NCI-H1105 (cell line): ENCODE data around the gene HOXA6.

Experiments
- DNase-seq: peaks from one replicate; lab custom pipeline; 2025; lab: John Stamatoyannopoulos, UW

The HOXA6 gene

DNA sequence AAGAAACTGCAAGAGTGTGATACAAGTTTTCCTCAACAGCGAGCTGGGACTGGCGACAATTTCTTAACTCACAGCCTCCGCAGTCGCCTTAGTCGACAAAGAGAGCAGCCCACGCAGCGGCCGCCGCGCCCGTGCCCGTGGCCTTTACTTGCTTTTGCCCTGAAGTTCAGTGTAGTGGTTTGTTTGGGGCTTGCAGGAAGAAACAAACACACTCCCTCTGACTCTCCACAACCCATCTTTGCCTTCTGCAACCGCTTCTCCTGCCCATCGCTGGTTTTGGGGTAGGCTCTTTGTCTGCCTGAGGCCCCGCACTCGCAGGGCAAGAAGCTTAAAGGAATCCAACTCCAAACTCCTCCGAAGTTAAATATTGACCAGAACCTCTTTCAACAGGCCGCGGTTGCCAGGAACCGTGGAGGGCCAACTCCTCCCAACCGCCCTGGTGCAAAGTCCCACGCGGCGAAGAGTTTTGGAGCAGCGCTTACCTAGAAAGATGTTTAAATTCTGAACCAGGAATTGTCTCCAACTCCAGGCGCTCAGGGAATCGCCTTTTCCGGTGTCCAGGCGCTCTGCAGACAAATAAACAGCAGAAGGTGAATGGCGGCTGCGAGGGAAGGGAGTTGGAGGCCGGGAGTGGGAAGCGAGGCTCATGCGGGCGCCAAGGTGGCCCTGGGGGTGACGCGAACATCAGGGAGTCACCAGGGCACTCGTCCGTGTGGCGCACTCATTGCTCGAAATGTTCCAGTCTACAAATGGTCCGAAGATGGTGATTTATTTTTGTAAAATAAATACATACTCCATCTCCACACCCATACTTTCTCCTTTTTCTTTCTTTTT, 25.3 kb downstream of the HOXA6 start:
- no peak for DNase-seq

DNA sequence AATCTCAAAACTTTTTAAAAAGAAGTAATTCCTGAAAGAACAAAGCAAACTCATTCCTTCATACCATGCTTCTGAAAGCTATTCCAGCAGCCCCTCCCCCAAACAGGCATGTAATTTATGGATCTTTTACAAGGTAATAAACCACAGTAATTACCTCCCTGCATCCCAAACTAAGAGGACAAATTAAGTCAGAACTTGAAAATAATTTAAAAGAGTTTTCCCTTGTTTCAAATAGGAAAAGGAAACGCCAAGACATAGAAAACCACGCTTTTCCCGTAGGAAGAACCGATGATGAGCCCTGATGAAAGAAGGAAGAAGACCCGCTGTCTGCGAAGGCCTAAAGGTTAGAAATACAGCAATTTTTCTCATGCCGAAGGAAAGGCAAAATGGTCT, 25.9 kb downstream of the HOXA6 start:
- no peak for DNase-seq

DNA sequence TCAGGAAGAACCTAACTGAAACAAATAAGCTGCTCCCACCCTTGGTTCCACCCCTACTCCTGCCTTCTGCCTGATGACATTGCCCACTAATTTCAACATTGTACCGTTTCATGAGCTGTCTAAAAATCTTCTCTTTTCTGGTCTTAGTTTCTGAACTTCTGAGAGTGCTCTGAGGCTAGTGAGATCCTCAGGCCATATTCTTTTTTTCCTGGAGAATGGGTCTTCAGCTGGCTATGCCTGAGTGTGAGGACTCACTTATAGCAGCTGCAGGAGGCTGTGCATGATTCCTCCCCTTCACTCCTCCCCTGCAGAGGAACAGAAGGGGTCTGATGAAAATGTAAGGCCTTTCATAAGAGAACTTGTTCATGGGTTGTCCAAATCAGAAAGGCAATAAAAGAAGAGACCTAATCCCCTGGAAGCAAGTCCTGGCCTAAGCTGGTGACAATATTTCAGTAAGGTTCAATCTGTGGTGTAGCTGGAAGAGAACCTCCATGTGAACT, 28.1 kb downstream of the HOXA6 start:
- no peak for DNase-seq

DNA sequence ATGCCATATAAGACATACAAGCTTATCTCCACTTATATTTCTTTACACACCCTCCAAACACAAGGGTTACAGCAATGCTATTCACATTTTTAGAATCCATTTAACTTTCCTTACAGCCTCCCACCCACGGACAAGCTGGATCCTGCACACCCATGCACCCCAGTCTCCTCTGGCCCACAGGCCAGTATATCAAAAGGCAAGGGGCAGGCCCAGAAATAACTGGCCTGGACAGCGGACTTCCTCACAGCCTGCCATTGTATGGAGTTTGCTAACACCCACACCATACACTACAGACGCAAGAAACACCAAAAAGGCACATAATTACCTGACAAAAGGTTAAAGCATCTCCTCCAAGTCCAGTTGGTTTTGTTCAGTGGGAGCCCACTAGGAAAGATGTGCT, 29.0 kb downstream of the HOXA6 start:
- DNase-seq: no peak

DNA sequence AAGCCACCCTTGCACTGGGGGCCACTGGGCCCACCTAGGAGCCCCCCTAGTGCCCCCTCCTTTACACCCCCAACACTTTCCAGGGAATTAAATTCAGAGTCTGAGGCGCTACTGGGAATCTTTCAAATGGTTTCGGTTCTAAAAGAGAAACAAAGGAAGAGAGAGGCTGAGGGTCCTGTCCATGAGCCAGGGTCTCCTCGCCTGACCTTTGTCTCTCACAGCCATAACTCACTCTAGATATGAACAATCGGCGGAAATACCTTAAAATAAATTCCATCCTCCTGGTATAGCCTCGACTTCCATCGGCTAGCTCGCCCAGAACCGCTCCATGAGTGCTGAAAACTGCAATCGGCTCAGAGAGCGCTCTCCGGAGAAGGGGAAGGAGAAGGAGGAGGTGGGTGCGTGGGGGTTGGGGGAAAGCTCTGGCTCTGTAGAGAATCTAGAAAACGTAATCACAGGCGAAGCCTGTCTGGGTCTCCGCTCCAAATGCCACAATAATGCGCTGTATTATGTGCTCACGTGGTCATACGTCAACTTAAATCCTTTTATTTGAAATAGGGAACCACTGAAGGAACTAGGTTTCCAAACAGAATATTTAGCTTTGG, 29.6 kb downstream of the HOXA6 start:
- no peak for DNase-seq

DNA sequence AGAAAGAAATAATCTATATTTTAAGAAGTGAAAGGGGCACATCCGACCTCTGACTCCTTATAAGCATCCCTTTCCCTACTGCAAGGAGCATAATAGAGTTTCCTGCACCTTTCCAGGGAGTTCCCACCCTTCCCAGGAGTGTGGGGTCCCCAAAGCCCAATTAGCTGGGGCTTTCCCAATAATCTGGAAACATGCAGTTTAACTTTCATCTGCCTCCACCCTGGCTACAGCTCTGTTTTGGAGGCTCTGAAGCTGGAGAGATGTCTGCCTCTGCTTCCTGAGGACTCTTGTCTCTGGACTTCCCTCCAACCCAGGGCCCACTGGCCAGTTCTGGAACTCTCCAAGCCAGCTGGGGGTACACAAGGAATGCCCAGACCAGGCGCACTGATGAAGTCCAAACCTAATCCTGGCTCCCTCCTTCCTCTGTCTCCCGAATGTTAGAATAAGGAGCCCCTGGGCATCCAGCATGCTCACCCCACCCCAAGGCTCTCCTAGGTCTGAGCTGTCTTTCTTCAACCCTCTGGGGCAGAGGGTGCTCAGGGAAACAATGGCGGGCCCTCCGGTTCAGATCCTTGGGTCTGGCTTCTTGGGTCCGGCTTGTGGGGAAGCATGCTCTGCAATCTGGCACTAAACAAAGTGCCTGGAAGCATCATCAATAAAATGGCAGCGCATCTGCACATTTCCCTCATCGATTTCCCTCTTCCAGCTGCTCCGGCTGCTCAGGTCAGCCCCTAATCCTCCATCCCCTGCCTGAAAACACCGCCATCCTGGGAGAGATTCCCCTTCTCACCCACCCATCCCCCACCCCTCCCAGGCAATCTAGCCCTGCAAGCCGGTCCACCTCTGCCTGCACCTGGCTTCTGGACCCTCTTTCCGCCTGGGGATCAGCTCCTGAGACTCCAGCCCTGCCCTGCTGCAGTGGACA, 30.4 kb downstream of the HOXA6 start:
- DNase-seq: no peak

DNA sequence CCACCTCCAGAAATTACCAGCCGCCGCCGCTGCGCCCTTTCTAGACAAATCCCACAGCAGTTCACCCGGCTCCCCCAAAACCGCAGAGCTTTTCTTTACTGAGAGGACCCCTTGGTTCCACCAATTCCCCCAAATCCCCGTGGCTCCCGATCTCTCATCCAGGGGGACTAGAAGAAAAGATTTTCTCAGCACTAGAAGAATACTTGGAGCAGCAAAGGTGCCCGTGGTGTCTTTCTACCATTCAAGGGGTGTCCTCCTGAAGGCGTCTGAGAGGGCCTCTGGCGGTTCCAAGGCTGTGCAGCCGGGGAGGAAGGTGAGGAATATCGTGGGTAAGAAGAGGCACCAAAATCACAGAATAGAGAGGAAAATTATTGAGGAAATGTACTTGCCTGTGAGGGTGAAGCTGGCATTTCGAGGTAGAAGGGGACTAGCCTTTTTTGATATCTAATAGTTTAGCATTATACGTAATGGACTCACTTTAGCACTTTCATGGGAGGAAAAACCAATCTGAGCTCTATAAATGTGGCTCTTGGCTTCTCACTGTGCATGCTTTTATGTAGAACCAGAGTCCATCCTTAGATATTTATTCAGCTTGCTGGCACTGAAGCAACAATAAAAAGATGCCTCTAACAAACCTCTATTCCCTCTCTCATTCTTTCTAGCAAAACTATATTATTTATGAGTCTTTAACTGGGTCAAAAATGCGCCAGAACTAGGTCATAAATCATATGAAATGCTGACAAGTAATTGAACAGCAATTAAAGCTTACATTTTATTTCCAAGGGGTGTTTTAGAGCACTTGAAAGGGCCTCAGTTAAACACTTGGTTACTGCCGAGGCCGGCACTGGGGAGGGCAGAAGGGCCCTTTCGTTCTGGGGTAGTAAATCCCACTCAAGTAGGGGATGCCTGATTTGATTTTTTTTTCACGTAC, 31.3 kb downstream of the HOXA6 start:
- DNase-seq: no peak

DNA sequence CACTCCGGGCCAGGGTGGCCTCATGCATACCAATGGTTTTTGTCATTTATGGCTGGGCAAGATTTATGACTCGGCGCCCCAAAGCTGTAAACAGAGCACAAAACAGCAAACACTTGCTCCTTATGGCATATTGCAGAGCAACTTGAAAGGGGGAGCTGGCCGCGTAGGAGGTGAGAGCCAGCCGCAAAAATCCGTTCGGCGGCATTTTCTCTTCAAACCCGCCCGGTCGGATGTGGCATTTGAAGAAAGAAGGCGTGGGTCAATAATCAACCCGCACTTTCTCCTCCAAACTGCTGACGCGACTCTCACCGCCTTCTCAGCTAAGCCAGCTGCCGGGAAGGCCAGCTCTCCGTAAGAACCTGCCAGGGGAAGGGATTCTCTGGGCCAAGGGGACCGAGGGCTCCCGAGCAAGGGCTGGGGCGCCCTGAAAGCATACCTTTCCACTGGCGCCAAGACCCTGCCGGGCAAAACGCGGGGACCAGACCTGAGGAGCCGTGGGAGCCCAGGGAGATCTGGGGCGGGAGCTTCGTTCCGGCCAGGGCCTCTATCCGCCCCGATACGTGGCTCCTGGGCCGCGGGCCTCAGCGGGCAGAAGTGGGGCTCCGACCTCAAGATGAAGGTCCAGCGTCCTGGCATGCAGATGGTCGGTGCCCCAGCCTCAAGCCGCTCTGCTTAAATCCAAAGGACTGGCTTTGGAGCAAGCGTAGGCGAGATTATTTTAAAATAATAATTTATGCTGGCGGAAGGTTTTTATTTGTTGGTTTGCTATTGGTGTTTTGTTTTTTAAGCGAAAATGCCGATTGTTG, 32.1 kb downstream of the HOXA6 start:
- no peak for DNase-seq

DNA sequence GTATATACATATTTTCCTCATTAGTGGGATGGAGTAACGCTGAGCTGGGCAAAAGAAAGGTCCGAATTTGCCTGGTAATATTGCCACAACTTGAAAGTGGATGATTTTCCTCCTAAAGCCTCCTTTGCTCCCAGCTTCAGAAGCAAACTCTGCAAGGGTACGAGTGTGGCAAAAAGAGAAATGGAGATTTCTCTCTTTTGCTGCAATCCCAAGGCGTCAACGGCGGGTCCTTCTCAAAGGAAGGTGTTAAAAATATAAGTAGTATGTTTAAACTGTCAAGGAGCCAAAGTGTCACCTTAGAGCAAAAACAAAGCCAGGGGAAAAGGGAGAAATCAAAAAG, 32.7 kb downstream of the HOXA6 start:
- DNase-seq: no peak

DNA sequence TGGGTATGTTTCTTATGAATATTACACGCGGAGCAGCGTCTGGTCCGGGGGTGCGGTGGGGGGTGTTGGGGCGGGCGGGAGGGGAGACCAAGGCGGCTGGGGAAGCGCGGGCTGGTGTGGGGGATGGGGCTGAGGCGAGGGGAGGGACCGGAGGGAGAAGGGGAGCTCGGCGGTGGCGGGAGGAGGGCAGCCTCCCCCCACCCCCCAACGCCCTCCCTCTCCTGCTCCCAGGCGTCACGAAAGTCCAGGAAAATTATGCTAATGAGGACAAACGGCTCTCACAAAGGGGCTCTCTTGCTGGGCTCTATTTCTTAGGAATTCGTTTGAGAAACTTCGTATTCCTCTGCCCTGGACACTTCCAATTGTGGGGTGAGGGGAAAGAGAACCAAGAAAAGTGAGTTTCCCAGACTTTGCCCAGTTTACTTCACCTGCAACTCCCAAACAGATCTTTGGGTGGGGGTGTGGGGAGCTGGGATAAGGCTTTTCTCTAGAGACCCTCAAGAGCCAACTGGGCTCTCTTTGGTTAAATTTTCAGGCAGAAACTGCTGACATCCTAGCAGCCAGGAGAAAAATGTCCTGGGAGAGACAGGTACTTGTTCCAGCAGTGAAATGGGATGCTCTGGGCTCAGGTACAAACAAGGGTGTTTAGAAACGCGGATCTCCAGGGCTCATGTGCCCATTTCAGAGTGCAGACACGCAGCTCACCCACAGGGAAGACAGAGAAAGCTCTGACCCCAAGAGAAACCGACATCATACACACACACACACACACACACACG, 33.4 kb downstream of the HOXA6 start:
- DNase-seq: peak; percentile 15

DNA sequence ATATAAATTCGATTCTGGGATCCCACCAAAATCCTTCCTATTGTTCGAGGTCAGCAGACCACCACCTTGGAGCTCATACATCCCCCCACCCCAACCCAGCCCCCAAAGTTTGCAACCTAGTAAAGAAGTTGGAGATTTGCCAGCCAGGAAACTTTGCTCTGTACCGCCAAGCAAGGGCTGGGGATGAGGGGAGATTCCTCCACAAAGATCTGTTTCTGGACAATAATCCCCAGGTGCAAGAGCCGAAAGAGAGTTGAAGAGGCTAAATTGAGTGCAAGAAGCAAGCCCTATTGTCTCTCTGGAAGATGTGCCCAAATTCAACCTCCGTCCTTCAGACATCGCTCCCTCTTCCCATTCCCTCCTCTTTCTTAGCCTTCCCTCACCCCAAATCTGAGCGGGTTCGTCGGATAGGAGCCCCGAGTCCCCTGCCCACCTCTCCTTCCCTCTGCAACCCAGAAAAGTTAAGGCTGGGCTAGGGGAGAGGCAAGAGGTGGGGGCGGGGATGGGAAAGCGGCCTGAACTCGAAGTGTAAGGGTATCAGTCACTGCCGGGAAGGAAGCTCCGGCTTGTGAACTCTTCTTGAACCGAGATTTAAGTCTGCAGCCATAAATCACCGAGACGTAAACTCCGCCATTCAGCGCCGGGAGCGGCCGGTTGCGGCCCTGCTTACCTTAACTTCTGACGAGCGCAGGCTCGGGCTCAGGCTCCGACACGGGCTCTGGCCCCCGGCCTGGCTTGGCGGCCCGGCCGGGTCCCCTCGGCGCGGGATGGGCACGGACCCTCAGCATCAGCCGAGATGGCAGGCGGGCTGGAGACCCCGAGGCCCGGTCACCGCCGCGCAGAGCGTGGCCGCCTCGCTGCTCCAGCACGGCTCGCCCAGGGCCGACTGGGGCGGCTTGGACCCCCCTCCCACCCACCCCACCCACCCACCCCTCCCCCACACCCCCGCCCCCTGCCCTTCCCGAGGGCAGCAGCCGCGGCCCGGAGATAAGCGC, 34.3 kb downstream of the HOXA6 start:
- no peak for DNase-seq

DNA sequence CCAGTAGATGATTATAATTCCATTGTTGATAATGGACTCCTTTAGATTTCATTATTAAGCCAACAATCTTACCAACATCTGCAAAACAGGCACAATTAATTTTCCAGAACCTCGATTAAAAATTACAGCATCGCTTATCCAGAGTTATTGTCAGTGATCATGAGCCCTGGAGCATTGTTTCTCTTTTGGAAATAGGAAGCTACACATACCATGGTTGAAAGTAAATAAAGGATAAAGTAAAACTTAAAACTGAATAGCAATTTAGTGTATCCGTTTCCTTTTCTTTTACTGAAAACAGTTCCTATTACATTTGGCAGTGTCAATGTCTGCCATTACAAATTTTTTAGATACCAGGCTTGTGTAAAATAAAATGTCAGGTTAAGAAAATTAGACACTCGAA, 35.2 kb downstream of the HOXA6 start:
- DNase-seq: no peak

DNA sequence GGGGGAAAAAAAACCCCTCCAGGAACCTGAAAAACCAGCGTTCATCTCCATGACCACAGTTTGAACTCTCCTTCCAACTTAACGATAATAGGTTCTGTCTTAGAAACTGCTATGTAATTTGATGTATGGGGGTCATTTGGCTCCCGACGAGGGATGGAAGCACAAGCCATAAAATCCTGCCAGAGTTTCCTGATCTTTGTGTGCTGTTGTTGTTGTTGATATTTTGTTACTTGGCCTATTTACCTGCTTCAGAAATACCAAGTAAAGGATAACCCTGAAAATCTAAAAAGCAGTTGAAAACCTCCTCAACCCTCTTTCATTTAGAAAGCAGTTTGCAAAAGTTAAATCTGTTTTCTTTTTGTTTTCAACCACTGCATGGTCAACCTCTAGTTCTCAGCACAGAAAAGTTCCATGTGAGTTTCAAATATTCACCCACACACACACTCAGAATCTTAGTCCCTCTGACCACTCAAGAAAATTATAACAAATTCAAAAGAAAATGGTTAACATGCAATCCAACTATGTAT, 35.8 kb downstream of the HOXA6 start:
- DNase-seq: no peak

DNA sequence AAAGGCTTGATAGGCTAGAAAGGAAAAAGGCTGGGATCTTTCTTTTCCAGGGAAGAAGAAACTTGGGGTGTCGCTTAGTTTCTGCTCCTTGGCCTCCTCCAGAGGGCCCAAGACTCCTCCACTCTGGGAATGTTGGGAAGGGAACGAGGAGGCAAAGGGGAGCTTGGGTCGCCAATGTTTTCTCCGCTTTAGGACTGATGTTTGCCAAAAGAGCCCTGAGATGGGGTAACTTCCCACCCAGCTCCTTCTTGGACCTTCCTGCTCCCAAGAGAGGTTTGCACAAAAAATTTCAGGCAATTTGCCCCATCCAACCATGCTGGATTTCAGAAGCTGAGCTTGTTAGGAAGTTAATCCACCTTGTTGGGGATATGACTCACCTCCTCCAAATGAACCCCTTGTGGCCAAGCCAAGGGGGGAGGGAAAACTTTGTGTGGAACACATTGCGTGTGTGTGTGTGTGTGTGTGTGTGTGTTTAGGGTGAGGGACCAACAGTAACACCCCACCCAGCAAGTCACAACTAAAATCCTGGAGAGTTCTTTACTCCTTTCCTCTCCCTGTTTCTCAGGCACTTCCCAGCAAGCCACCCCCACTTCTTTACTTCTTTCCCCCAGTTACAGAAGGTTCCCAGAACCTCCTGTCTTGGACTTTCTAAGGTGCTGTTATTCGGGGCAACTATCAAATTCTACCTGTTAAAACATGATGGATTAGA, 36.4 kb downstream of the HOXA6 start:
- no peak for DNase-seq

DNA sequence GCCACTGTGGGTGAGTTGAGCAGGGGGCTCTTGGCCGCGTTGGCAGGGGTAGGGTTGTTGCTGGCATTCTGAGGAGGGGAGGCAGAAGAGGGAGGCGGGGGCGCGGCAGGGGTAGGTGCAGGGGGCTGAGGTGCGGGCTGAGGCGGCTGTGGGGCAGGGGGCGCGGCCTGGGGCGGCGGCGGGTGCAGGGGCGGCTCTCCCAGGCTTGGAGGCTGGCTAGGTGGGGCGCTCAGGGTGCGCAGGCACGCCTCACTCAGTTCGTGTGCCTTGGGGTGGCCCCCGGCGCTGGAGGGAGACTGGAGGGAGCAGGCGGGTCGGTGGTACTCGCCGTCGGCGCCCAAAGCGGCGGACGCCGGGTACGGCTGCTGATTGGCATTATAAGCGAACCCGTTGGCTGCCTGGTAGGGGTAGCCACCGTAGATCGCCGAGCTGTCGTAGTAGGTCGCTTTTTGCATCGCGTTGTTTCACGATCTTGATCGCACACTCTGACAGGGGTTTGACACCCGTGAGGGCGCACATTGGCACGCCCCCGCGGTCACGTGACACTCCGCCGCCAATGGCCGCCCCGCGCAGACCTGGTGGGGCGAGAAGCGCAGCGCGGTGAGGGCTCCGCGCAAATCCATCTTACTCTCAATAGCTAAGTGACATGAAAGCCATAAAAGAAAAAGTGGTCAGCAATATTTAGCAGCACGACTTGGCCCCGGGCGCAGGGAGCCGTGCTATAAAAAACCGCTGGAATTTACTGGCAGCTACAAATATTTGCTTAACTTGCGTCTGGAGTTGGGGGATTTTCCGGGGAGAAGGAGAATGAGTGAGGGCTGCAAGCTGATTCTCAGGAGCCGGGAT, 37.2 kb downstream of the HOXA6 start:
- no peak for DNase-seq

DNA sequence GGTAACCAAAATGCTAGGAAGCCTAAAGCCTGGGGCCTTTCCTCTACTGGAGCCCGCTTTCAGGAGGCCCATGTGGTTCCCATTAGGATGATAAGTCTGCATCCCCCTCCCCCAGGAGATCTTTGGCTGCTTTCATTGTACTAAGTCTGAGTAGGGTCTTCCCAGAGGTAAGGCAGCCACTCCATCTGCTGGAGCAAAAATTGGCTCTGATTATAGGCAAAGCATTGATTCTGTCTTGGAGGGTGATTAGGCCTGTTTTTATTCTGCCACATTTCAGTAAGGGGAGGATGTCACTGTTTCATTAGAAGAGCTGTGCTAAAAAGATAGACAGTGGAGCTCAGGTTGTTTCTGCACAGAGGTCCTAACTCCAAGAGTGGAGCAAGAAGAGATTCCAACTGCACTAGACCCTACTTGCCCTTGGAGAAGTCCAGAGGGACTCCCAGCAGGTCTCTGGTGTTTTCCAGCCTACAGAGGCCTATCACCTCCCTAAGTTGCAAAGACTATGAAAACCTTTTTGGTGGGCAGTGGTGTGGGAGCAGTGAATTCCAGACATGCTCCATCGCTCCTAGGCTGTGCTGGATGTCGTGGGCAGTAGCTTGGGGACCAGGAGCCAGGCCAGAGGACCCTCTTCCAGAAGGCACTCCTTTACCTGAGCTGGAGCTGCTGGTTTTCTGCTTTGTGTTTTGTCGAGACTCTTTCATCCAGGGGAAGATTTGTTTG, 37.9 kb downstream of the HOXA6 start:
- DNase-seq: no peak
